IMR-90 (cell line): ENCODE measurements around the gene GFY. TPM values are rescaled to one million over a fixed set of nuclear protein-coding genes. Genes with fewer than 3 reads are reported as not detected.

ENCODE experiments used
- ATAC-seq: fragments of 200-7000 bp; cut with Tn5 transposase; 2 replicates; pipeline ENCODE4 v1.9.1; 2020; ENCODE audit warnings: low read depth, mild to moderate bottlenecking, moderate library complexity
- BruUV-seq: library from RNA; stranded (reverse); fragments of 400-500 nt; replicated peaks from 2 replicates; lab custom pipeline; 2021; lab: Mats Ljungman, UMichigan
- CTCF ChIA-PET: fragments of 300-600 bp; formaldehyde crosslinking; extraction: SDS; loops from one replicate; lab custom pipeline; 2021; ENCODE audit warnings: antibody characterized with exemption; lab: Yijun Ruan, JAX
- POLR2A ChIA-PET: fragments of 300-600 bp; sonication (Branson Sonifier 250); formaldehyde crosslinking; loops from one replicate; lab custom pipeline; 2022; ENCODE audit warnings: antibody characterized with exemption; ENCODE audit not compliant: unreplicated experiment; lab: Charles Lee
- DNase-seq: peaks from one replicate; pipeline ENCODE4 v3.0.0; 2013
- H2AFZ ChIP-seq: replicated peaks from 2 replicates; pipeline ENCODE3; 2013; ENCODE audit warnings: low read length, mild to moderate bottlenecking; ENCODE audit not compliant: poor library complexity
- H2AK5ac ChIP-seq: 2 replicates; pipeline ENCODE4 v1.6.1; 2013; ENCODE audit warnings: low read depth, low read length, inconsistent platforms
- H2AK9ac ChIP-seq: replicated peaks from 2 replicates; pipeline ENCODE3; 2013; ENCODE audit warnings: mild to moderate bottlenecking, low read depth, low read length, moderate library complexity; ENCODE audit not compliant: poor library complexity
- H2BK120ac ChIP-seq: 2 replicates; pipeline ENCODE4 v1.6.1; 2013; ENCODE audit warnings: low read depth, low read length, inconsistent platforms
- H2BK15ac ChIP-seq: 3 replicates; pipeline ENCODE4 v1.6.1; 2013; ENCODE audit warnings: low read depth, low read length, inconsistent platforms
- H2BK20ac ChIP-seq: 2 replicates; pipeline ENCODE4 v1.6.1; 2013; ENCODE audit warnings: low read depth, mild to moderate bottlenecking, inconsistent platforms, low read length, moderate library complexity
- H2BK5ac ChIP-seq: 2 replicates; pipeline ENCODE4 v1.6.1; 2013; ENCODE audit warnings: mild to moderate bottlenecking, low read depth, low read length, inconsistent platforms; ENCODE audit not compliant: poor library complexity, severe bottlenecking
- H3K14ac ChIP-seq: replicated peaks from 2 replicates; pipeline ENCODE4 v1.6.1; 2013; ENCODE audit warnings: low read depth, low read length, inconsistent platforms
- H3K18ac ChIP-seq: 2 replicates; pipeline ENCODE4 v1.6.1; 2013; ENCODE audit warnings: low read depth, low read length, control low read depth
- H3K23ac ChIP-seq: 2 replicates; pipeline ENCODE4 v1.6.1; 2013; ENCODE audit warnings: low read depth, low read length, inconsistent platforms
- H3K27ac ChIP-seq: 2 replicates; pipeline ENCODE4 v1.5.1; 2013; ENCODE audit warnings: mild to moderate bottlenecking, control low read depth, low read length; ENCODE audit not compliant: insufficient read depth
- H3K27me3 ChIP-seq: 2 replicates; pipeline ENCODE4 v1.6.1; 2013; ENCODE audit warnings: low read length; ENCODE audit not compliant: control insufficient read depth, insufficient read depth
- H3K36me3 ChIP-seq: 2 replicates; pipeline ENCODE4 v1.6.1; 2013; ENCODE audit warnings: low read length, mixed read lengths; ENCODE audit not compliant: control insufficient read depth, insufficient read depth
- H3K4ac ChIP-seq: 2 replicates; pipeline ENCODE4 v1.6.1; 2013; ENCODE audit warnings: low read depth, low read length, inconsistent platforms
- H3K4me1 ChIP-seq: 2 replicates; pipeline ENCODE4 v1.6.1; 2013; ENCODE audit warnings: low read length, mixed read lengths; ENCODE audit not compliant: control insufficient read depth, insufficient read depth
- H3K4me2 ChIP-seq: 2 replicates; pipeline ENCODE4 v1.6.1; 2013; ENCODE audit warnings: low read depth, mild to moderate bottlenecking, control low read depth, low read length, moderate library complexity
- H3K4me3 ChIP-seq: 2 replicates; pipeline ENCODE4 v1.5.1; 2013; ENCODE audit warnings: low read depth, mild to moderate bottlenecking, control low read depth, low read length, moderate library complexity; ENCODE audit not compliant: insufficient read depth
- H3K56ac ChIP-seq: 2 replicates; pipeline ENCODE4 v1.6.1; 2013; ENCODE audit warnings: low read length, inconsistent platforms; ENCODE audit not compliant: insufficient read depth; ENCODE audit errors: extremely low read depth
- H3K79me1 ChIP-seq, 2 experiments: 2 replicates each; pipeline ENCODE4 v1.6.1; 2013; ENCODE audit warnings: low read length in 2 of 2, inconsistent platforms in 1 of 2, low read depth in 1 of 2
- H3K9ac ChIP-seq: 2 replicates; pipeline ENCODE4 v1.6.1; 2013; ENCODE audit warnings: low read depth, low read length, control low read depth
- H3K9me1 ChIP-seq: 2 replicates; pipeline ENCODE4 v1.6.1; 2013; ENCODE audit warnings: low read length, inconsistent platforms; ENCODE audit not compliant: insufficient read depth
- H3K9me3 ChIP-seq: 2 replicates; pipeline ENCODE4 v1.6.1; 2013; ENCODE audit warnings: low read length; ENCODE audit not compliant: control insufficient read depth, insufficient read depth
- H4K20me1 ChIP-seq: 2 replicates; pipeline ENCODE4 v1.6.1; 2013; ENCODE audit warnings: low read length, inconsistent platforms; ENCODE audit not compliant: insufficient read depth
- H4K5ac ChIP-seq: 2 replicates; pipeline ENCODE4 v1.6.1; 2013; ENCODE audit warnings: mild to moderate bottlenecking, low read depth, low read length, control low read depth
- H4K8ac ChIP-seq, 2 experiments: 2 replicates each; pipeline ENCODE4 v1.6.1; 2013; ENCODE audit warnings: low read depth in 2 of 2, low read length in 2 of 2, control low read depth in 1 of 2, inconsistent platforms in 1 of 2
- H4K91ac ChIP-seq: 2 replicates; pipeline ENCODE4 v1.6.1; 2013; ENCODE audit warnings: low read depth, low read length, inconsistent platforms; ENCODE audit not compliant: insufficient read depth
- BHLHE40 ChIP-seq: fragments of 150-350 bp; IDR thresholded peaks from 2 replicates; pipeline ENCODE4 v1.6.1; 2016; ENCODE audit warnings: mild to moderate bottlenecking, low read depth, low read length
- MAFK ChIP-seq: IDR thresholded peaks from 2 replicates; pipeline ENCODE4 v1.6.1; 2012; ENCODE audit warnings: low read depth, low read length, improper control_type of control experiment
- MXI1 ChIP-seq: IDR thresholded peaks from 2 replicates; pipeline ENCODE4 v1.6.1; 2012; ENCODE audit warnings: low read depth, mild to moderate bottlenecking, low read length, moderate library complexity, borderline replicate concordance
- RCOR1 ChIP-seq: IDR thresholded peaks from 2 replicates; pipeline ENCODE4 v1.6.1; 2012; ENCODE audit warnings: mild to moderate bottlenecking, low read length, improper control_type of control experiment; ENCODE audit not compliant: insufficient replicate concordance
- WGBS, 2 experiments: methylation state at CpG; one replicate each; pipeline versions ENCODE4 v1.1.5 to v1.1.7; 2013; ENCODE audit warnings: missing lambda C conversion rate in 2 of 2; ENCODE audit not compliant: insufficient read length in 1 of 2; ENCODE audit errors: extremely low coverage in 2 of 2; 5-methylcytosine and 5-hydroxymethylcytosine counted together
- dilution Hi-C: fragments of 300-500 bp; cut with HindIII; formaldehyde crosslinking; loops from one replicate; pipeline ENCODE4 v1.14.3; 2018; ENCODE audit warnings: low sequenced_read_pairs; ENCODE audit not compliant: unreplicated experiment
- in situ Hi-C: fragments of 300-500 bp; cut with MboI; formaldehyde crosslinking; loops from 3 replicates; pipeline ENCODE4 v1.14.3; 2019; ENCODE audit warnings: low sequenced_read_pairs, inconsistent platforms, mixed read lengths
- intact Hi-C: fragments of 100-400 bp; cut with micrococcal nuclease; formaldehyde crosslinking; loops from 2 replicates; pipeline ENCODE4 v1.10.0; 2022
- polyA plus RNA-seq, 3 experiments: library from polyadenylated mRNA; depleted of rRNA; stranded (reverse); fragments of >200 nt; gene quantifications; 2 replicates each; pipeline ENCODE4 v1.2.3, GENCODE V29; 2012; ENCODE audit warnings: low replicate concordance in 1 of 3
- total RNA-seq: library from RNA; depleted of rRNA; stranded (reverse); fragments of >200 nt; gene quantifications from 2 replicates; pipeline ENCODE4 v1.2.3, GENCODE V29; 2012
- TF ChIP-seq, protein P1 (sequence below): conservative IDR thresholded peaks from 2 replicates; pipeline ENCODE4 v1.5.1; 2012; ENCODE audit warnings: mild to moderate bottlenecking, low read depth, low read length, improper control_type of control experiment
- TF ChIP-seq, protein P2 (sequence below): fragments of 150-350 bp; IDR thresholded peaks from 2 replicates; pipeline ENCODE4 v1.6.1; 2016; ENCODE audit warnings: low read depth, mild to moderate bottlenecking, low read length, moderate library complexity, borderline replicate concordance

The GFY gene
- total and polyA plus RNA-seq, 2 of the 4 experiments (the other 2 are of a cell fraction): not detected

DNA sequence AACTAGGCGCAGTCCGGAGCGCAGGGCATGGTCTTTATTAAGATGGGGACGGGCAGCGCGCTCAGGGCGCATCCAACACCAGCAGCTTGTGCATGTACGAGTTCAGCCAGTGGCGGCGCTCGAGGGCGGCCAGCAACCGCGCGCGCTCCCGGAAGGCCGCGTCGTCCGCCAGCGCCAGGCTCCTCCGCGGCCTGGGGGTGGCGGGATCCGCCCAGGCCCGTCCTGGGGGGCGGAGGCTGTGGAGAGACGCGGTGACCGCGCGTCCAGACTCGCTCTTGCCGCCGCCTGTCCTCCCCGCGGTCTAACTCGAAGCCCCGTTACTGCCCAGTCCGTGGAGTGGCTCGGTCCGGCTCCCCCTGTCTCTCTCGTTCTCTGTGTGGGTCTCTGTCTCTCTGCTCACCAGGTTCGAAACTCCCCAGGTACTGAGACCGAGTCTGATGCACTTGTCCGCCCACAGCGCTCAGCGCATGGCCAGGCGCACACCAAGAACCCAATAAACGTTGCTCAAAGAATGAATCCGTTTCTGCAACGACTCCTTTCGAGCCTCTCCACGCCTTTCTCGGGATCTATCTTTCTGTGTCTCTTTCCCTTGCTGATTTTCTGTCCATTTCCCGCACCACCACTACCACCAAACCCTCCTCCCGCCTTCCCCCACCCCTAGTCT is 2.6 kb upstream of the GFY start:
- in situ Hi-C loops: no loop called here
- H2BK5ac ChIP-seq: no peak overlapping the region
- intact Hi-C loops: no loop called here
- dilution Hi-C loops: no loop called here
- no peaks in the 10 kb centered on the region for H3K79me1 ChIP-seq
- TF ChIP-seq BHLHE40: no peak
- TF ChIP-seq, protein P1, sequence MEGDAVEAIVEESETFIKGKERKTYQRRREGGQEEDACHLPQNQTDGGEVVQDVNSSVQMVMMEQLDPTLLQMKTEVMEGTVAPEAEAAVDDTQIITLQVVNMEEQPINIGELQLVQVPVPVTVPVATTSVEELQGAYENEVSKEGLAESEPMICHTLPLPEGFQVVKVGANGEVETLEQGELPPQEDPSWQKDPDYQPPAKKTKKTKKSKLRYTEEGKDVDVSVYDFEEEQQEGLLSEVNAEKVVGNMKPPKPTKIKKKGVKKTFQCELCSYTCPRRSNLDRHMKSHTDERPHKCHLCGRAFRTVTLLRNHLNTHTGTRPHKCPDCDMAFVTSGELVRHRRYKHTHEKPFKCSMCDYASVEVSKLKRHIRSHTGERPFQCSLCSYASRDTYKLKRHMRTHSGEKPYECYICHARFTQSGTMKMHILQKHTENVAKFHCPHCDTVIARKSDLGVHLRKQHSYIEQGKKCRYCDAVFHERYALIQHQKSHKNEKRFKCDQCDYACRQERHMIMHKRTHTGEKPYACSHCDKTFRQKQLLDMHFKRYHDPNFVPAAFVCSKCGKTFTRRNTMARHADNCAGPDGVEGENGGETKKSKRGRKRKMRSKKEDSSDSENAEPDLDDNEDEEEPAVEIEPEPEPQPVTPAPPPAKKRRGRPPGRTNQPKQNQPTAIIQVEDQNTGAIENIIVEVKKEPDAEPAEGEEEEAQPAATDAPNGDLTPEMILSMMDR: peak; percentile 35
- TF ChIP-seq, protein P2, sequence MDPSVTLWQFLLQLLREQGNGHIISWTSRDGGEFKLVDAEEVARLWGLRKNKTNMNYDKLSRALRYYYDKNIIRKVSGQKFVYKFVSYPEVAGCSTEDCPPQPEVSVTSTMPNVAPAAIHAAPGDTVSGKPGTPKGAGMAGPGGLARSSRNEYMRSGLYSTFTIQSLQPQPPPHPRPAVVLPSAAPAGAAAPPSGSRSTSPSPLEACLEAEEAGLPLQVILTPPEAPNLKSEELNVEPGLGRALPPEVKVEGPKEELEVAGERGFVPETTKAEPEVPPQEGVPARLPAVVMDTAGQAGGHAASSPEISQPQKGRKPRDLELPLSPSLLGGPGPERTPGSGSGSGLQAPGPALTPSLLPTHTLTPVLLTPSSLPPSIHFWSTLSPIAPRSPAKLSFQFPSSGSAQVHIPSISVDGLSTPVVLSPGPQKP: no peak
- TF ChIP-seq RCOR1: no peak
- TF ChIP-seq MAFK: no peak
- TF ChIP-seq MXI1: no peak
- no peak overlapping the region for H3K56ac ChIP-seq
- POLR2A ChIA-PET: no interaction called here
- no peak overlapping the region for H2AK5ac ChIP-seq
- H4K91ac ChIP-seq: no peak overlapping the region
- no peak overlapping the region for H3K18ac ChIP-seq
- no peak overlapping the region for H4K5ac ChIP-seq
- no peak overlapping the region for H2AK9ac ChIP-seq
- DNase-seq (peak; percentile 17), ATAC-seq (peak; percentile 61)
- H3K27ac ChIP-seq: no peak overlapping the region
- WGBS, 2 experiments: 7% methylated on average over 35 of the region's 58 CpGs; no CpG with 5 or more reads in 1 of the 2 experiments
- H3K27me3 ChIP-seq: peaks cover 94% of the 10 kb centered on the region
- H3K4me3 ChIP-seq: no peak overlapping the region
- no peaks in the 10 kb centered on the region for H3K9me1 ChIP-seq
- H2AFZ ChIP-seq: peak overlapping the region; percentile 81
- H3K36me3 ChIP-seq: no peaks in the 10 kb centered on the region
- no peak overlapping the region for H3K9ac ChIP-seq
- no peaks in the 10 kb centered on the region for H4K20me1 ChIP-seq
- H4K8ac ChIP-seq: no peak overlapping the region
- H2BK15ac ChIP-seq: no peak overlapping the region
- H3K9me3 ChIP-seq: peaks cover 2% of the 10 kb centered on the region; the same call in 1 of the 2 replicates
- no peak overlapping the region for H3K14ac ChIP-seq
- H2BK120ac ChIP-seq: no peak overlapping the region
- peak overlapping the region; percentile 10; the same call in 1 of the 2 replicates for H3K4me2 ChIP-seq
- BruUV-seq: no TSS peak
- H3K23ac ChIP-seq: no peak overlapping the region
- no peak overlapping the region for H3K4ac ChIP-seq
- peaks cover 2% of the 10 kb centered on the region; the same call in 1 of the 2 replicates for H3K4me1 ChIP-seq
- no peak overlapping the region for H2BK20ac ChIP-seq
- CTCF ChIA-PET: no interaction called here
